T-helper 2 cell treated with Interferon-gamma antibody and Interleukin-4, amounts not matched to agents 100 ng/mL and 5 ng/mL, for 36 hours (primary cell): ENCODE data around the gene KDM6A. TPM values are rescaled to one million over a fixed set of nuclear protein-coding genes. Genes with fewer than 3 reads are reported as not detected.
"Not testable (repeated sequence)": the region's sequence is repeated elsewhere in the genome, so short reads cannot be mapped to it uniquely, and the experiment has no call there.

Source experiments
- intact Hi-C: fragments of 100-400 bp; cut with micrococcal nuclease; formaldehyde crosslinking; loops from one replicate; pipeline ENCODE4 v1.15.1; 2023
- total RNA-seq: library from RNA; stranded (reverse); gene quantifications from 2 replicates; pipeline ENCODE4 v1.2.3, GENCODE V29; 2022

KDM6A gene
- total RNA-seq, 1 donor from 2014 or later: 24.8 TPM

GRCh38 chrX:44957848-44958247 lies 84.9 kb downstream of the KDM6A start:
- intact Hi-C loops: no loop called here

DNA sequence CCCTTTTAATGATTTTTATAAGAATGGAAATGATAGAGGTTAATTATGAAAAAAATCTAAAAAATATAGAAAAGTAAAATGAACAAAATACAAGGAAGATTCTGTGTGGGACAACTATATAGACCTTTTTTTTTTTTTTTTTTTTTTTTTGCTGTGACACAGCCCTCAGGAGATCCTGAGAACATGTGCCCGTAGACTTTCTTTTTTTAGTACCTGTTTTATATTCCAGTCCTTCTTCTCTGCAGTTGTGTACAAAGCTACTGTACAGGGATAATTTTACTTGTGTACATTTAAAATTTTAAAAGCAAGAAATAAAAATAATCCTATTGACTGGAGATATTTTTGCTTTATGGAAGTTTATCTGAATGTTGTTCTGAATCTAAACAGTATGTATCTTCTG lies 85.5 kb downstream of the KDM6A start:
- intact Hi-C loops: no loop called here

GRCh38 chrX:44961817-44962607 lies 89.0 kb downstream of the KDM6A start:
- intact Hi-C loops: no loop called here

DNA sequence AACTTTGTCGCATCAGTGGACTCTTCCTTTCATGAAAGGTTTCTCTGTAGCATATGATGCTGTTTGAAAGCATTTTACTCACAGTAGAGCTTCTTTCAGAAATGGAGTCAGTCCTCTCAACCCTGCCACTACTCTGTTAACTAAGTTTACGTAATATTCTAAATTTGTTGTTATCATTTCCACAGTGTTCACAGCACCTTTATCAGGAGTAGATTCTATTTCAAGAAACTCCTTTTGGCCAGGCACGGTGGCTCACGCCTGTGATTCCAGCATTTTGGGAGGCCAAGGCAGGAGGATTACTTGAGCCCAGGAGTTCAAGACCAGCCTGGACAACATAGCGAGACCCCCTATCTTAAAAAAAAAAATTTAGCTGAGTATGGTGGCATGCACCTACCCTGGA lies 90.0 kb downstream of the KDM6A start:
- intact Hi-C loops: no loop called here

- intact Hi-C loops: no loop called here
These were observed 94.2 kb downstream of the KDM6A start for GRCh38 chrX:44967221-44967620.

DNA sequence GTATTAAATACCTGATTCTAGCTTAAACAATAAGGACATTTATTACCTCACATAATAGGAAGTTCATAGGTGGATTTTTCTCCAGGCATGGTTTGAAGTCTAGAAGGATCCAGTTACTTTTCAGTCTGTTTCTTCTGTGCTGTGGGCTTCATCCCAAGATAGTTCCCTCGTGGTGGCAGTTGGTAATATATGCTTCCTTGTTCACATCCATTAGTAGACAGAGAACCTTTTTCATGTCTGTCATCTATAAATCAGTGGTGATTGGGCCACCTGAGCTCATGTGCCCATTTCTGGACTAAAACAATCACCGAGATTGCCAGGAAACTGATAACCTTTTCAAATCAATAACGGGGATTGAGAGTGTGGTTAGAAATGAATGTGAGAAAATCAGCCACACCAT lies 97.7 kb downstream of the KDM6A start:
- intact Hi-C loops: no loop called here

DNA sequence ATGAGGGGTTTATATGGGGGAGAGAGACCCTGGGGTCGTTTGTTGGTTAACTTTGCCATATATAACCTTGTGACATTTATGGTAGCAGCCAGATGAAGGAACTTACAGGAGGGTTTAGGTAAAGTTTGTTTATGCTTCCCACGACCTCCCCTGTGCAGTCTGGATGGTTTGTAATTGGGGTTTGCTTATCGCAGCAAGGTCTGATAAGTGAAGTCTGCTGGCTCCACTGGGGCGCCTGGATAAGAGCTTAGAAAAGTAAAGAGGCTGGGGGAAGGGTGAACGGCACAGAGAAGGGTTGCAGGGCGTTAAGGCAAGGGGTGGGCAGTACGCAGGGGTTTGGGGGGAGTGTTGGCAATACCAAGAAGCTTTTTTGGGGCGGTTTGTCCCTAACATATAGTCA lies 98.7 kb downstream of the KDM6A start:
- intact Hi-C loops: no loop called here

- intact Hi-C loops: no loop called here
These were observed 99.1 kb downstream of the KDM6A start for GRCh38 chrX:44972132-44972531.

DNA sequence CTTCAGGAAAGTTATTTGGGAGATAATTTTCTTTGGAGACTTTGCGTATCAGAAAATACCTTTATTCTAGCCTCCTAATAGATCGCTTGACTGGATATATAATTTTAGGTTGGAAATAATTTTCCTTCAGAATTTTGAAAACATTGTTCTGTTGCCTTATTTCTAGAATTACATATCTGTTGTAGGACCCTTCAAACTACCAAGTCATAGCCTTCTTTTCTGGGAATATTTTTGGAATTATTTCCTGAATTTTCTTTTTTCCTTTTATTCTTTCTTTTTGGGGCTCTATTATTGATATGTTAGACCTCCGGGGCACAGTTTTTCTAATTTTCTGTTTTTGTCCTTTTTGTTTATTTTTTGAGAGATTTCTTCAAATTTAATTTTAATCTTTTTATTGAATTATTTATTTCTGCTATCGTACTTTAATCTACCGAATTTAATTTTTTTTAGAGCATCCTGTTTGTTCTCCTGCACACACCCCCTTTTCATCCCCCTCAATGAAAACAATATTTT lies 100.5 kb downstream of the KDM6A start:
- intact Hi-C loops: no loop called here

- intact Hi-C loops: no loop called here
These were observed 101.5 kb downstream of the KDM6A start for GRCh38 chrX:44974451-44974850.

- intact Hi-C loops: no loop called here
These were observed 102.8 kb downstream of the KDM6A start for GRCh38 chrX:44975666-44976263.

DNA sequence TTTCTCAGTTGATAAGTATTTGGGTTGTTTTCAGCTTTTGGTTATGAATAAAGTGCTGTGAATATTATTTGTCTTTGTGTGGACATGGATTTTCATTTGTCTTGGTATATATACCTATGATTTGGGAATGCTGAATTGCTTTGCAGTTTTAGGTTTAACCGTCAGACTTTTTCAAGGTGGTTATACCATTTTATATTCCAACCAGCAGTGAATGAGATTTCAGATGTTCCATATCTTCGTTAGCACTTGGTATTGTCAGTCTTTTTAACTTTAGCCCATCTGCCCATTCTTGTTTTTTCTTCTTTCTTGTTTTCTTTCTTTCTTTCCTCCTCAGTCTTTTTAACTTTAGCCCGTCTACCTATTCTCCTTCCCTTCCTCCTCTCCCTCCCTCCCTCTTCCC lies 106.0 kb downstream of the KDM6A start:
- intact Hi-C loops: no loop called here

DNA sequence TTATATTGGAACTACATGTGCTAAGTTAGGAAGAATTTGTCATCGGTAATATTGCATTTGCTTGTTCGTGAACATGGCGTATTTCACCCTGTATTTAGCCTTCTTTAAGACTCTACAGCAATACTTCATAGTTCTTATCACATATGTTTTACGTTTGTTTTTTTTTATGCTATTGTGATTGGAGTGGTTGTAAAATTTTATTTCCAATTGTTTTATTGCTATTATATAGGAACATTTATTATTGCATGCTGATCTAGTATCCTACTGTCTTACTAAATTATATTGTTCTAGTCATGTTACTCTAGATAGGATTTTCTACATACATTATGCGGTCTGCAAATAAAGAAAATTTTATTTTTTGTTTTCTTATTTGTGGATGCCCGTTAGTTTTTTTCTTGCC lies 107.4 kb downstream of the KDM6A start:
- intact Hi-C loops: no loop called here

DNA sequence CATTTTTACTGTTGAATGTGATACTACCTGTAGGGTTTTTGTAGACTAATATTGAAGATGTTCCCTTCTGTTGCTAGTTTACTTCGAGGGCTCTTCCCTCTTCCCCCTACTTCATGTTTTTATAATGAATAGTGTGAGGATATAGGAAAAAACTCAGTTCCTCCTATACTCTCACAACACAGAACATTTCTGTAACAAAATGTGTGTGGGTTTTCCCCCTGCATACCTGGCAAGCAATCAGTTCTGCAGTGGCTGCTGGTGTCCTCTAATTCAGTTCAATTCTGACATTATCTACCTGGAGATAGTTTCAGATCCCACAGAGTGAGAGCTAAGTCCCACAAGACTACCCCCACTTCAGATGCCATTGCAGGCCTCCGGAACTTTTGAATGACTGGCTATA lies 107.9 kb downstream of the KDM6A start:
- intact Hi-C loops: no loop called here

DNA sequence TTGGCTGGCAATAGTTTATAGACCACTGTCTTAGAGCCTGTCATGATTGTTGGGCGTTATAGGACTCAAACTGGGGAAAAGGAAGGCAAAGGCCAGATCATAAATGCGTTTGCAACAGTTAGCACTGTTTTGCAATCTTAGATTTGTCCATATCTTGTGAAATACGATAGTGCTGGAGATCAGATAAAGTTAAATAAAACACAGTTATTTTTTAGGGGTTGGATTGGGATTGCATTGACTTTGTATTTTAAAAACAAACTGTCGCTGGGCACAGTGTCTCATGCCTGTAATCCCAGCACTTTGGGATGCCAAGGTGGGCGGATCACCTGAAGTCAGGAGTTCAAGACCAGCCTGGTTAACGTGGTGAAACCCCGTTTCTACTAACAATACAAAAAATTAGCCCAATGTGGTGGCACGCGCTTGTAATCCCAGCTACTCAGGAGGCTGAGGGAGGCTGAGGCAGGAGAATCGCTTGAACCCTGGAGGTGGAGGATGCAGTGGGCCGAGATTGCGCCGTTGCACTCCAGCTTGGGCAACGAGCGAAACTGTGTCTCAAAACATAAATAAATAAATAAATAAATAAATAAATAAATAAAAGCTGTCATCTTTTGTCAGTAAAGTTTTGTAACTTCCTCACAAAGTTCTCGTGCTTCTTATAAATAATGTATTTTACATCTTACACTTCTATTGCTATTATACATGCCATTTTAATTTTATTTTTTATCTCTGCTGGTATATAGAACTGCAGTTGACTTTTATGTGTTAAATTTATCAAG lies 117.2 kb downstream of the KDM6A start:
- intact Hi-C loops: no loop called here

DNA sequence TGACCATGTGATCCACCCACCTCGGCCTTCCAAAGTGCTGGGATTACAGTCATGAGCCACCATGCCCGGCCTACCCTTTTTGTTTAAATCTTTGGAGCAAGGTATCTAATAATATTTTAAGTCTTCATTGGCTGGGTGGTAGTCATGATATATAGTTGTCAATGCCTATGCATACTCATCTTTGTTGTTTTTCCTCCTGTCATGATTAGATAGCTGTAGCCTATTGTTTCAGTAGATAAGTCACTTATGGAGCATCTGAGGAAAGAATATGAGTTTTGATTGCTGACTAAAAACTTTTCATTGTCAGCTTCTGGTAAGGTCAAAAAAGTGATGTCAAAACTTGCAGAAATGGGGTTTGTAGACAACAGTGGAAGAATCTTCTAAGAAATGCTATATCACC lies 119.8 kb downstream of the KDM6A start:
- intact Hi-C loops: no loop called here

DNA sequence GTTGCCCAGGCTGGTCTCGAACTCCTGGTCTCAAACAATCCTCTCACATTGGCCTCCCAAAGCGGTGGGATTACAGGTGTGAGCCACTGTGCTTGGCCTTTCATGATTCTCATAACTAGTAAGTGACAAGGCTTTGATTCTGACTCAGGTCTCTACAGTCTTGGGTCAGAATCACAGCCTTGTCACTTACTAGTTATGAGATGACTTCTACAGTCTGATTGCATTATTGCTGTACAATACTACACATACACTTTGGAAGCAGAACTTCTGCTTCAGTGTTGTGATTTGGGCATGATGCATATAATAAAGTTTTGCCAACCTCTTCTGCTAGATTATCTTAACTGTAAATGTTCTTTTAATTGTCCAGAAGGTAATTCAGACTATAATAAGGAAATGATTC lies 123.3 kb downstream of the KDM6A start:
- intact Hi-C loops: no loop called here

- intact Hi-C loops: no loop called here
These were observed 124.4 kb downstream of the KDM6A start for GRCh38 chrX:44997282-44997812.

- intact Hi-C loops: no loop called here
These were observed 124.9 kb downstream of the KDM6A start for GRCh38 chrX:44997888-44998287.

GRCh38 chrX:44999237-44999636 lies 126.2 kb downstream of the KDM6A start:
- intact Hi-C loops: not testable (repeated sequence)

GRCh38 chrX:44999872-45000271 lies 126.9 kb downstream of the KDM6A start:
- intact Hi-C loops: not testable (repeated sequence)

GRCh38 chrX:45001048-45001447 lies 128.1 kb downstream of the KDM6A start:
- intact Hi-C loops: no loop called here
